Hippocampal formation (tissue), 2 donors: Measurements from ENCODE around the gene CLEC3A.
"Not testable (repeated sequence)": the region's sequence is repeated elsewhere in the genome, so short reads cannot be mapped to it uniquely, and the experiment has no call there.

Source experiments
- DNase-seq, 2 donors: peaks; one replicate each; lab custom pipeline; 2025; lab: John Stamatoyannopoulos, UW

The CLEC3A gene

DNA sequence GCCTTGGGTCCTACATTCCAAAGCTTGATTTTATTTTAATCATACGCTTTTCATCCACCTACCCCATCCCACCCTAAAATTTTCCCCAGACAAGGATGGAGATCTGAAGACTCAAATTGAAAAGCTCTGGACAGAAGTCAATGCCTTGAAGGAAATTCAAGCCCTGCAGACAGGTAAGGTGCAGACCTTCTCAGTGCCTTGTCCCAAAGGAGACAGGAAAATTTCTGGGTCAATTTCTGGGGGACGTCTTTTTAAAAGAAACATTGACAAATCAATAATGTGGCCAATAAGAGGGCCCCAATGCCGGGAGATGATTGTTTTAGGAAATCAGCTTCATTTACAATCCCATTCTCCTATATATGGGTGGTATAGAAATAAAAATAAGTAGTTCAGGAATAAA is 5.7 kb downstream of the CLEC3A start:
- DNase-seq = no peak

DNA sequence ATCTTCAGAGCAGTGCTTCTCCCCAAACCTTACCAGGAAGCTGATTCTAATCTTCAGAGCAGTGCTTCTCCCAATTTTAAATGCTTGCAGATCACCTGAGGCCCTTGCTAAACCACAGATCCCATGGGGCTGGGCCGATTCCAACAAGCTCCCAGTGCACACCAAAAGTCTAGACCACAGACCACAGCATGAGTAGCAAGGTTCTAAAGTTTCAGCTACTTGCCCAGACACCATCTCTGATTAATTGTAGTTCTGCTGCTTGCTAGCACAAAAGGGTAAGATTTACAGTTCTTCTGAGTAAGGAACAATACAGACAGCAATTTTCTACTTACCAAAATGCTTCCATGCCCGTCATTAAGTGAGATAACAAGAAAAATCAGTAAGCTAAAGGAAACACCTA is 12.2 kb downstream of the CLEC3A start:
- DNase-seq = no peak

DNA sequence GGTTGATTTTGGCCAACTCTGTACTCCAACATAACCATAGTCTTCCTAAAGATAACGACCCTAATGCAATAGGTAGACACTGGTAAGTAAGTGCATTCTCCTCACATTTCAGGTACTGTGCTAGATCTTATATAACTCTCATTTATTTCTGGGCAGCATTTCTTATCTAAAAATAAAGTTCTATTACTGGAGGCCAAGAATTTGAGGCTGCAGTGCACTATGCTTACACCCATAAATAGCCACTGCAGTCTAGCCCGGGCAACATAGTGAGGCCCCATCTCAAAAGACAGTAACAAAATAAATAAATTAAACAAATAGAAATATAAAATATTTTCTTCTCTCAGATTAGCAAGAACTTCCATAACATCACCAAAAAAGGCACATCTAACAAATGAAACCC is 12.7 kb downstream of the CLEC3A start:
- peak in 1 of 2 donors; percentile 4 for DNase-seq

DNA sequence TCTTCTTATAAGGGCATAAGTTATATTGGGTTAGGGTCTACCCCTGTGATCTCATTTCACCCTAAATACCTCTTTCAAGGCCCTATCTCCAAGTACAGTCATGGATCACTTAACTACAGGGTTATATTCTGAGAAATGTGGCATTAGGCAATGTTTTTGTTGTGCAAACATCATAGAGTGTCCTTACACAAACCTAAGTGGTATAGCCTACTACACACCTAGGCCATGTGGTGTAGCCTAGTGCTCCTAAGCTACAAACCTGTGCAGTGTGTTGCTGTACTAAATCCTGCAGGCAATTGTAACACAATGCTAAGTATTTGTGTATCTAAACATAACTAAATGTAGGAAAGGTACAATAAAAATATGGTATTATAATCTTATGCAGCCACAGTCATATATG is 18.0 kb downstream of the CLEC3A start:
- DNase-seq = no peak

DNA sequence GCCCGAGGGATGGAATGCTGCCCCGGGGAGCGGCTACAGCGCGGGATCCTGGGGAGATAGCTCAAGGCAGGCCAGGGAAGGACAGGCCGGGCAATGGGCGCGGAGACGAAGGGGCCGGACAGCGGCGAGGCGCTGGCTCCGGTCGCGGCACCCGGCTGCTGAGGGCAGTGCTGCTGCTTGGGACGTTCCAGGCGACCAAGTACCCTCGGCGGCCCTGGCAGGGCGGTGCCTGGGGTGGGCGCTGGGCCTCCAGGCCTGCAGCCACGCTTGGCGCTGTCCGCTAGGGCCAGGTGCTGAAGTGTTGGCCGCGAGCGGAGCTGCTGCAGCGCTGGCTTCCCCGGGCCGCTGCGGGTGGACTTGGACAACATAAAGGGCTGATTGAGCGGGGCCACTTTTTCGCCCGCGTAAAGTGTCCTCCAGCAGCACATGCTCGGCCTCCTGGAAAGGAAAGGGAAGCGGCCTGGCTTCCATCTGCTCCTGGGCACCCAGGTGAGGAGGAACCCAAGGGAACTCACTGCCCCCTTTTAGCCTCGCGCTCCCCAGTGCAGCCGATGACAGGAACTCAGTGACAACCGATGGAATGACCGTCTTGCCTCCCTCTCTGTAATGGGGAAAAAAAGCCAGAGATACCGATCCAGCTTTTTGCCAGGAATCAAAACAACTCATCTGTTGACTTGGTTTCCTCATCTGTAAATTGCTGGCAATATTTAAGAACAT is 23.7 kb downstream of the CLEC3A start:
- peak in 1 of 2 donors; percentile 35 for DNase-seq

GRCh38 chr16:78048319-78048718 is 26.0 kb downstream of the CLEC3A start:
- DNase-seq = no peak

- DNase-seq = no peak
Observed at GRCh38 chr16:78050734-78051400, 28.5 kb downstream of the CLEC3A start.

DNA sequence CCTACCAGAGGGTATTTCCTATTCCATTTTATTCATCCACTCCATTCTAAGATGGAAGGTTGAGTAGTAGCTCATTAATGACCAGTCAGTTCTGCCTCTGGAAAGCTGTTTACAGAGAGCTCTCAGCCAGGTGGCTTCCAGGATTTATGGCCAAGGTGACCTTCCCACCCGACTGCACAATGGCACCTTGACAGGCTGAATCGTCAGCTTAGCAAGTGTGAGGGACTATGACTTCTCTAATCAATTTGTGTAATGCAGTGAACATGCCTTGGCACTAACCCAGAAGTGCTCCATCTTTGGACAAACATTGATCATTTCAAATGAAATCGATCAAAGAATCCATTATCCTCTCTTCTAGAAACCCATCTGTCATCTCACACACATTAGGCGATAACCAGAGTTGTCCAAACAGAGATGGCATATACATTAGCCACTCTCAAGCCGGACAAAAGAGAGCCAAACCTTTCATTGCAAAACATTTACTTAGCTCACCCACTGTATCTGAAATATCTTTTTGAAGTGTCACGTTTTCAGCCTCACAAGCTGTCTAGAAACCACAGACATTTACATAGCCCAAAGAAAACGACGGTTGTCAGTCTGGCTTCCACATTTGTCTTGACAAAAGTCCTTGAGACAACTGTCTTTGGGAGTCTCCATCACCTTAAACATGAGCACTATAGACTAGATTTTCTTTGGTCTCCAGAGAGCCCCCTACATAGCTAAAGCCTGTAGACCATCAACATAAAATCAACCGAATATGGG is 35.6 kb downstream of the CLEC3A start:
- DNase-seq = no peak

- not testable (repeated sequence) for DNase-seq
Observed at GRCh38 chr16:78059806-78060205, 37.5 kb downstream of the CLEC3A start.

- no peak for DNase-seq
Observed at GRCh38 chr16:78060295-78060694, 37.9 kb downstream of the CLEC3A start.

DNA sequence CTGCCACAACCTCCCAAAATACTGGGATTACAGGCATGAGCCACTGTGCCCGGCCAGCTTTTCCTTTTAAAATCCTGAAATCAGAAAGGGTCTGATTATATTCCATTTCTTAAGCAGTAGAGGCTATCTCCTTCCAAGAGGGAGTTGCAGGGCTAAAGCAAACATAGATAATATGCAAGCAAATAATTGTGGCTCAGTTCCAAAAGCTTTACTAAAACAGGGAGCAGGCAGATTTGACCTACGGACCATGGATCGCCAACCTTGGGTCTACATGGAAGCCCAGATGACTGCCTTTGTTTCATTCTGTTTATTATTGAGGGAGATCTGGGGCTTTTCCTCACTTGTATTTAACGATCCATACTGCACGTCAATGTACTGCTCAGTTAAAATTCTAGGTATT is 38.5 kb downstream of the CLEC3A start:
- no peak for DNase-seq

DNA sequence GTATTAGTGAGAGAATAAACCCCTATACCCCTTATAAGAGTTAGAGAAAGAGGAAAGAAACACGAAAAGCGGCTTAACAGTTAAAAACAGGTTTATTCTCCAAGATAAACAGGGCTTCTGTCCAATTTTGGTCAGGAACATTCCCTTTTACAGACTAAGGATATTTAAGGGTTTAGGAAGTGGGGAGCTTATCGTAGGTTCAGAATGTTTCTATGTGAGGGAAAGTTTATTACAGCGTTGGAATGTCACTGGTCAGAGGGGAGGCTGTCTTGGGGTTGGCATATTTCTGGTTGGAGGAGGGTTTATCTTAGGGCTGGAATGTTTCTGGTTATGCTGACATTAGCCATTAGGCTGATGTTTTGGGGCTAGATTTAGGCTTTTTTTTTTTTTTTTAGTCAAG is 43.0 kb downstream of the CLEC3A start:
- DNase-seq = no peak

DNA sequence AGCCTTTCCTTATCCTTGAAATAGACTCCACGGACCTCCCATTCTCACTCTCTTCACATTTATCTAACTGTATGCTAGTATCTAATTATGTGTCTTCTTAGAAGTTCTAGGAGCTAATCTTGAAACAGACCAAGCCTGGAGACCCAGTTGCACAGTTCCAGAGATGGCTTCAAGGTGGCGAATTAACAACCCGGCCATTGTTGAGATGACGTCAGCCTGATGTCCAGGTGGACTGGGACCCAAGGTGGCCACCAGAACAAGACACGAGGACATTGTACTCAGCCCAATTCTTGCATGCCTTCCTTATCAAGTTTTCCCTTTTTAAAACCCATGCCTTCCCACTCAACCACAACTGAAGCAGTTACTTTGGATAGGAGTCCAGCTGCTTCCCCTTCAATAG is 47.6 kb downstream of the CLEC3A start:
- no peak for DNase-seq

- no peak for DNase-seq
Observed at GRCh38 chr16:78072275-78072674, 49.9 kb downstream of the CLEC3A start.

DNA sequence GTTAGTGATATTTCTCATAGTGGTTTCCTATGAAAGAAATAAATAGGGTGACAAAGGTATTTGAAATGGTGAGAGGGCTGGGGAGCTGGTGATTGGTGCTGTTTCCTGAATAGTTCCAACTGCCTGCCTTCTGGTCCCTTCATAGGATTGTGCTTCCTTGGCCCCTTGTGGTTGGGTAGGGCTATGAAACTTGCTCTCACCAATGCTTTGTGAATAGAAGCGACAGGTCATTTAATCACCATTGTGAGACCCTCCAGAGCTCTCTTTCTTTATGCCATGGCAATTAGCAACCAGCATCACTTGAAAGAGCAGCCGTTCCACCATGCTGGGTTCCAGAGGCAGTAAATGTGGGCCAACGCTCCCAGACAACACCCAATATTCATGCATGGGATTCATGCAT is 53.5 kb downstream of the CLEC3A start:
- DNase-seq = no peak

DNA sequence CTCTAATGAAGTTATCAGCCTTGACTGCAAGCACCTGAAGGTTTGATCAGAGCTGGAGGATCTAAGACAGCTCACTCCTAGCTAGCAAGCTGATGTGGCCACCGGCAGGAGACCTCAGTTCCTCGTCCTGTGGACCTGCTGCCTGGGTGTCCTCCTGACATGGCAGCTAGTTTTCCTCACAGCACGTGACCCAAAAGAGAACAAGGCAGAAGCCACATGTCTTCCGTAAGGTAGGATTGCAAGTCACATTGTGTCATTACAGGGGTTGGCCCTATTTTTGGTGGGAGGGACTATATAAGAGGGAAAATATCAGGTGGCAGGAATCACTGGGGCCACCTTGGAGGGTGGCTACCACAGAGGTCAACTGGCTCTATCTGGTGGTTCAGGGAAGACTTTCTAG is 59.0 kb downstream of the CLEC3A start:
- no peak for DNase-seq
